Neural crest cell (in vitro differentiated cells): ENCODE results near the gene NUP210L. TPM values are rescaled to one million over a fixed set of nuclear protein-coding genes. Genes with fewer than 3 reads are reported as not detected.

Experiments
- DNase-seq: peaks from one replicate; pipeline ENCODE4 v3.0.0; 2021; ENCODE audit warnings: low read depth, mixed read lengths, low spot score
- H3K27ac Mint-ChIP-seq: one replicate; pipeline ENCODE4 v1.8.0; 2021; ENCODE audit warnings: mild to moderate bottlenecking, mixed read lengths; ENCODE audit not compliant: unreplicated experiment
- H3K27me3 Mint-ChIP-seq: 2 replicates; pipeline ENCODE4 v1.8.0; 2021; ENCODE audit warnings: low read depth, mild to moderate bottlenecking, mixed read lengths
- H3K36me3 Mint-ChIP-seq: 2 replicates; pipeline ENCODE4 v1.8.0; 2021; ENCODE audit warnings: low read depth, mild to moderate bottlenecking, mixed read lengths
- H3K4me1 Mint-ChIP-seq: 2 replicates; pipeline ENCODE4 v1.8.0; 2021; ENCODE audit warnings: mixed read lengths
- H3K4me3 Mint-ChIP-seq: one replicate; pipeline ENCODE4 v1.8.0; 2021; ENCODE audit warnings: mild to moderate bottlenecking, mixed read lengths
- H3K9me3 Mint-ChIP-seq: 2 replicates; pipeline ENCODE4 v1.8.0; 2021; ENCODE audit warnings: mixed read lengths
- total RNA-seq: library from RNA; stranded (reverse); gene quantifications from 2 replicates; pipeline ENCODE4 v1.2.1, GENCODE V29; 2021
- TF ChIP-seq, protein P1 (sequence below): fragments of 200-600 bp; sonication (generic); conservative IDR thresholded peaks from 2 replicates; pipeline ENCODE4 v1.5.0; 2021; ENCODE audit warnings: antibody characterized with exemption, mild to moderate bottlenecking

The NUP210L gene
- total RNA-seq, 1 donor from 2014 or later = 0.05 TPM

DNA sequence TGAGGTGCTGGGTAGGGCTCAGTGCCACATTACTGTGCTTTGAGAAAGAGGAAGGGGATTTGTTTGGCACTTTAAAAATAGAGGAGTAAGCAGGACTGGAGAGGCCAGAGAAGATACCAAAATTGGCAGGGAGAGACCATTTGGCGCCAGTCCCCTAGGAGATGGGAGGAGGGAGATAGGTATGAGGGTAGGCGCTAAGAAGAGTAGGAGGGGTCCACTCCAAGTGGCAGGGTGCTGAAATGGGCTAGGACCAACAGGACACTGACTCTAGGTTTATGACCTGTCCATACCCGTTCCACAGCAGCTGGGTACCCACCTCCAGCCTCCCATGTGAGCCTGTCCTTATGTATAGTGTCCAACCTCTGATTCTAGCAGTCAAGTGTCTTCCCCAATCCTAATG, 195.4 kb downstream of the NUP210L start:
- Mint-ChIP-seq H3K4me3 (peak overlapping the region; percentile 88), H3K9me3 (no peaks in the 10 kb centered on the region), H3K36me3 (no peaks in the 10 kb centered on the region), H3K27me3 (peaks cover 2% of the 10 kb centered on the region), H3K4me1 (peaks cover 64% of the 10 kb centered on the region), H3K27ac (peak overlapping the region; percentile 8)
- TF ChIP-seq, protein P1, sequence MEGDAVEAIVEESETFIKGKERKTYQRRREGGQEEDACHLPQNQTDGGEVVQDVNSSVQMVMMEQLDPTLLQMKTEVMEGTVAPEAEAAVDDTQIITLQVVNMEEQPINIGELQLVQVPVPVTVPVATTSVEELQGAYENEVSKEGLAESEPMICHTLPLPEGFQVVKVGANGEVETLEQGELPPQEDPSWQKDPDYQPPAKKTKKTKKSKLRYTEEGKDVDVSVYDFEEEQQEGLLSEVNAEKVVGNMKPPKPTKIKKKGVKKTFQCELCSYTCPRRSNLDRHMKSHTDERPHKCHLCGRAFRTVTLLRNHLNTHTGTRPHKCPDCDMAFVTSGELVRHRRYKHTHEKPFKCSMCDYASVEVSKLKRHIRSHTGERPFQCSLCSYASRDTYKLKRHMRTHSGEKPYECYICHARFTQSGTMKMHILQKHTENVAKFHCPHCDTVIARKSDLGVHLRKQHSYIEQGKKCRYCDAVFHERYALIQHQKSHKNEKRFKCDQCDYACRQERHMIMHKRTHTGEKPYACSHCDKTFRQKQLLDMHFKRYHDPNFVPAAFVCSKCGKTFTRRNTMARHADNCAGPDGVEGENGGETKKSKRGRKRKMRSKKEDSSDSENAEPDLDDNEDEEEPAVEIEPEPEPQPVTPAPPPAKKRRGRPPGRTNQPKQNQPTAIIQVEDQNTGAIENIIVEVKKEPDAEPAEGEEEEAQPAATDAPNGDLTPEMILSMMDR = no peak
- DNase-seq = no peak

GRCh38 chr1:153958961-153959260, 196.0 kb downstream of the NUP210L start:
- Mint-ChIP-seq H3K4me3 (peak overlapping the region; percentile 88), H3K27ac (no peak overlapping the region), H3K36me3 (no peaks in the 10 kb centered on the region), H3K9me3 (no peaks in the 10 kb centered on the region), H3K4me1 (peaks cover 58% of the 10 kb centered on the region), H3K27me3 (peaks cover 2% of the 10 kb centered on the region)
- DNase-seq = no peak
- TF ChIP-seq, protein P1 = no peak

DNA sequence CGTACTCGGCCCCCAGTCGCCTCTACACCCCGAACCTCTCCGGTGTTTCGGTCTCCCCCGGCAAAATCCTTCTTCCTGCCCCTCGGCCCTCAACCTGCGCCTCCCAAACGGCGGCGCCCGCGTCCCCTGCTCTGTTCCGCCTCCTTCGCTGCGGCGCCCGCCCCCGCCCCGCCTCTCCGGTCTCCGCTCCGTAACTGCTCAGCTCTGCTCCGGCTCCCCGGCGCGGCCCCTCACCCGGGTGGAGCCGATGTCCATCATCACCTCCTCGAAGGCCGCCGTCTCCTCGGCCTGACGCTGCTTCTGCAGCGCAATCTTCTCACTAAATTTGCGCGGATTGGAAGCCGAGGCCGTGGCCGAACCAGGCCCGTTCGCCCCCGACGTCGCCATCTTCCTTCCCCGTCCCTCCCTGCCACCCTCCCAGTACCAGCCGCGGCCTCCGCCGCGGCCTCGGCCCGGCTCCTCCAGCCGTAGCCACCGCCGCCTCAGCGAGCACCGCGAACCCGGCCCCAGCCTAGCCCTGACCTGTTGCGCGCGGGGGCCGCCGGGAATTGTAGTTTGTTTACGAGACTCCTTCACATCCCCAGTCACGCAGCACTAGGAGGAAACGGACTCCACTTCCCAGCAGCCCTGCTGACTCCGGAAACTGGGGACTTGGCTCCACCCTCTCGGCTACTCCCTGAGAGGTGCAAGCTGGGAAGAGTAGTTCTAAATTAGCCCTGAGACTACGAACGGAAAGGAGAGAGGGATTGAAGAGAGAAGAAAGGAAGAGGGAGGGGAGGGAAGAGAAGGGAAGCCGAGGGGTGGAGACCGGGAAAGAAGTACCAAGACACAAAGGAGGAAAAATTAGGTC, 196.5 kb downstream of the NUP210L start, which contains the start of gene CRTC2:
TSS of gene CRTC2 (minus strand) at position 502 of the 850 bp plus-strand sequence. CDS start at position 387, 115 bp downstream.
- DNase-seq = peak; percentile 93
- TF ChIP-seq, protein P1 = no peak
- H3K27me3 Mint-ChIP-seq = peaks cover 2% of the 10 kb centered on the region
- peak within 1 kb of the TSS; percentile 88 for H3K4me3 Mint-ChIP-seq
- no peaks in the 10 kb centered on the region for H3K9me3 Mint-ChIP-seq
- H3K4me1 Mint-ChIP-seq = peaks cover 53% of the 10 kb centered on the region
- H3K36me3 Mint-ChIP-seq = no peaks in the 10 kb centered on the region
- H3K27ac Mint-ChIP-seq = peak within 1 kb of the TSS; percentile 98

DNA sequence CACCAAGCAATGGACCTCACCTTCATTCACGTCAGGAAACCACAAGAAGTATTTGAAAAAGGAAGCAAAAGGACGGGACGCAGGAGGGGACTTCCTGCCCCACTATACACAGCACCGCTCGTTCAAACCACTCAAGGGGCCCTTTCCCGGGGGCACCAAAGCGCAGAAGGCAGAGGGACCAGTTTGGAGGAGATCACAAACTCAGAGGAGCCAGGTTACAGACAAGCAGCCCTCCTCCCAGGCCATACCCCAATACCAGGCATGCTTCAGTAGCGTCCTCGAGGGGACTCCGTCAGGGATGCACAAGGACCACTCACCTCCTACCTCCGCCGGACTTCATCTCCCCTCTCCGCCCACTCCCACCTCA, 197.1 kb downstream of the NUP210L start:
- no peaks in the 10 kb centered on the region for H3K9me3 Mint-ChIP-seq
- peaks cover 49% of the 10 kb centered on the region for H3K4me1 Mint-ChIP-seq
- TF ChIP-seq, protein P1 = no peak
- peak overlapping the region; percentile 88 for H3K4me3 Mint-ChIP-seq
- H3K36me3 Mint-ChIP-seq = no peaks in the 10 kb centered on the region
- DNase-seq = no peak
- peak overlapping the region; percentile 98 for H3K27ac Mint-ChIP-seq
- peaks cover 2% of the 10 kb centered on the region for H3K27me3 Mint-ChIP-seq

DNA sequence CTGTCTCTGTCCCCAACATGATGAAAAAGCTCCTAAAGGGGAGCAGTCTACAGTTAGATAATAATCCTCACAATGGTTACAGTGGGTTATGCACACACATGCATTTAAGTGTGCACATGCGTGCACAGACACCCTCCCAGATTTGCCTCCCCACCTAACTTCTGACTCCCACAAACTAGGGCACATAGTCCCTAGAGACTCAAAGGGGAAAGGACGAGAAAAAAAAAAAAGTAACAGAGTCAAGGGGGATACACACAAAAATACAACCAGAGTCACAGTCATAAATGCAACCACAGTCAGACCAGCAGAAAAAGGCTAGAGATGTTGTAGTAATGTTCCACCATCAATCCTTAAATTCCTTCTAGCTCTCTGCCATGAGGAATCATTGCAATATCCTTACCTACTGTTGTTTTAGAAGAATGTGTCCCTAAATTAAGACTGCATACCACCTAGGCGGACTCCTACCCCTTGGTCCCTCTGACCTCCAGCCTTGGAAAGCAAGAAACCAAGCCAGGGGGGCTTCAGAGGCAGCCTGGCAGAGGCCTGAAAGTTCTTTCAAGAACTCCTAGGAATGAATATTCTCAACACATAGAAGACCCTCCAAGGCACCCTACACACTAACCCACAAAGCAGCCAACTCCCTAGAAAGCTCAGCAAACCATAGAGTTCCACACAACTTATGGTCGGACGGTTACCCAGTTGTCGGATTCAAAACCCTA, 197.7 kb downstream of the NUP210L start:
- Mint-ChIP-seq H3K4me1 (peaks cover 43% of the 10 kb centered on the region), H3K4me3 (peak overlapping the region; percentile 88), H3K36me3 (no peaks in the 10 kb centered on the region), H3K27ac (peak overlapping the region; percentile 98), H3K27me3 (peaks cover 2% of the 10 kb centered on the region), H3K9me3 (no peaks in the 10 kb centered on the region)
- DNase-seq = no peak
- TF ChIP-seq, protein P1 = no peak
